Measurements from ENCODE around the gene TEAD4.
"Not testable (repeated sequence)": the region's sequence is repeated elsewhere in the genome, so short reads cannot be mapped to it uniquely, and the experiment has no call there.

The TEAD4 gene

GRCh38 chr12:3061501-3062215 is 102.5 kb downstream of the TEAD4 start:
- no peak for TF ChIP-seq EZH2phosphoT487 (IDR thresholded peaks at IDR 0.05; ENCODE audit: low read depth)
- TF ChIP-seq, protein P1, sequence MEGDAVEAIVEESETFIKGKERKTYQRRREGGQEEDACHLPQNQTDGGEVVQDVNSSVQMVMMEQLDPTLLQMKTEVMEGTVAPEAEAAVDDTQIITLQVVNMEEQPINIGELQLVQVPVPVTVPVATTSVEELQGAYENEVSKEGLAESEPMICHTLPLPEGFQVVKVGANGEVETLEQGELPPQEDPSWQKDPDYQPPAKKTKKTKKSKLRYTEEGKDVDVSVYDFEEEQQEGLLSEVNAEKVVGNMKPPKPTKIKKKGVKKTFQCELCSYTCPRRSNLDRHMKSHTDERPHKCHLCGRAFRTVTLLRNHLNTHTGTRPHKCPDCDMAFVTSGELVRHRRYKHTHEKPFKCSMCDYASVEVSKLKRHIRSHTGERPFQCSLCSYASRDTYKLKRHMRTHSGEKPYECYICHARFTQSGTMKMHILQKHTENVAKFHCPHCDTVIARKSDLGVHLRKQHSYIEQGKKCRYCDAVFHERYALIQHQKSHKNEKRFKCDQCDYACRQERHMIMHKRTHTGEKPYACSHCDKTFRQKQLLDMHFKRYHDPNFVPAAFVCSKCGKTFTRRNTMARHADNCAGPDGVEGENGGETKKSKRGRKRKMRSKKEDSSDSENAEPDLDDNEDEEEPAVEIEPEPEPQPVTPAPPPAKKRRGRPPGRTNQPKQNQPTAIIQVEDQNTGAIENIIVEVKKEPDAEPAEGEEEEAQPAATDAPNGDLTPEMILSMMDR (IDR thresholded peaks at IDR 0.05; ENCODE audit: low read depth, low read length): no peak
- Histone ChIP-seq H3K79me2 (ENCODE audit: low read length) (no peaks in the 10 kb centered on the region), H3K4me2 (ENCODE audit: low read length) (no peak overlapping the region), H3K27ac (ENCODE audit: low read length) (no peak overlapping the region), H3K4me3 (ENCODE audit: low read length) (no peak overlapping the region), H4K20me1 (ENCODE audit: insufficient read depth, low read length) (no peaks in the 10 kb centered on the region), H3K4me1 (ENCODE audit: low read length) (peaks cover 6% of the 10 kb centered on the region), H3K9me3 (ENCODE audit: insufficient read depth, low read length) (no peaks in the 10 kb centered on the region), H3K9ac (ENCODE audit: low read length) (no peak overlapping the region), H3K36me3 (replicated peaks; ENCODE audit: low read depth, low read length) (no peaks in the 10 kb centered on the region), H2AFZ (ENCODE audit: low read depth, low read length) (no peak overlapping the region), H3K27me3 (ENCODE audit: low read depth, low read length) (peaks cover 34% of the 10 kb centered on the region)

DNA sequence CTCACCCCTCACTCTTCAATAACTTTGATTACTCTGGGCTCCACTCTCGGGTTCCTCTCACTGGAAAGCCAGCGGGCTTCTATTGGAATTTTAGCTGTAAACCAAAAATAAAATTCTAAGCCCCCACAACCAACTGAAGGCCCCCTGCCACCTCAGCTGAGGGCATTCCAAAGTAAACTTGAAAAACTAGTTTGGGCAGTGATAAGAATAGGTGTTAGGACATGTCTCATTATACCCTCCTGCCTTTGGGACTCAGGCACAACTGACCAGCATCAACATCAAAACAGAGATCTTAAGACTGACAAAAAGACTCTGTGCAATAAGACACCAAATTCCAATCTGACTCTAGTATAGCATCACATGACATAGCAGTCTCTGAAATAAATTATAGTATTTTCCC is 106.1 kb downstream of the TEAD4 start:
- Histone ChIP-seq H3K4me3 (ENCODE audit: low read length) (no peak overlapping the region), H3K27ac (ENCODE audit: low read length) (no peak overlapping the region), H3K4me1 (ENCODE audit: low read length) (peaks cover 4% of the 10 kb centered on the region; the same call in 1 of the 2 replicates), H3K36me3 (replicated peaks; ENCODE audit: low read depth, low read length) (no peaks in the 10 kb centered on the region), H3K4me2 (ENCODE audit: low read length) (no peak overlapping the region), H3K9ac (ENCODE audit: low read length) (no peak overlapping the region), H2AFZ (ENCODE audit: low read depth, low read length) (no peak overlapping the region), H3K27me3 (ENCODE audit: low read depth, low read length) (peaks cover 50% of the 10 kb centered on the region), H4K20me1 (ENCODE audit: insufficient read depth, low read length) (no peaks in the 10 kb centered on the region), H3K79me2 (ENCODE audit: low read length) (no peaks in the 10 kb centered on the region), H3K9me3 (ENCODE audit: insufficient read depth, low read length) (no peaks in the 10 kb centered on the region)
- no peak for TF ChIP-seq EZH2phosphoT487 (IDR thresholded peaks at IDR 0.05; ENCODE audit: low read depth)
- TF ChIP-seq, protein P1 (IDR thresholded peaks at IDR 0.05; ENCODE audit: low read depth, low read length): no peak

GRCh38 chr12:3065846-3066245 is 106.6 kb downstream of the TEAD4 start:
- not testable (repeated sequence) for H3K79me2 ChIP-seq (ENCODE audit: low read length); H2AFZ ChIP-seq (ENCODE audit: low read depth, low read length); H3K36me3 ChIP-seq (replicated peaks; ENCODE audit: low read depth, low read length); H3K4me1 ChIP-seq (ENCODE audit: low read length); H3K27ac ChIP-seq (ENCODE audit: low read length); H3K9me3 ChIP-seq (ENCODE audit: insufficient read depth, low read length); H3K4me3 ChIP-seq (ENCODE audit: low read length); H3K9ac ChIP-seq (ENCODE audit: low read length); H4K20me1 ChIP-seq (ENCODE audit: insufficient read depth, low read length); H3K4me2 ChIP-seq (ENCODE audit: low read length)
- peaks cover 50% of the 10 kb centered on the region for H3K27me3 ChIP-seq (ENCODE audit: low read depth, low read length)

- Histone ChIP-seq H3K4me3 (ENCODE audit: low read length) (no peak overlapping the region), H2AFZ (ENCODE audit: low read depth, low read length) (no peak overlapping the region), H3K27me3 (ENCODE audit: low read depth, low read length) (peaks cover 32% of the 10 kb centered on the region), H3K9me3 (ENCODE audit: insufficient read depth, low read length) (no peaks in the 10 kb centered on the region), H4K20me1 (ENCODE audit: insufficient read depth, low read length) (no peaks in the 10 kb centered on the region), H3K36me3 (replicated peaks; ENCODE audit: low read depth, low read length) (no peaks in the 10 kb centered on the region), H3K4me1 (ENCODE audit: low read length) (no peaks in the 10 kb centered on the region), H3K4me2 (ENCODE audit: low read length) (no peak overlapping the region), H3K27ac (ENCODE audit: low read length) (no peak overlapping the region), H3K79me2 (ENCODE audit: low read length) (no peaks in the 10 kb centered on the region), H3K9ac (ENCODE audit: low read length) (no peak overlapping the region)
- no peak for TF ChIP-seq EZH2phosphoT487 (IDR thresholded peaks at IDR 0.05; ENCODE audit: low read depth)
- TF ChIP-seq, protein P1 (IDR thresholded peaks at IDR 0.05; ENCODE audit: low read depth, low read length): no peak
Observed at GRCh38 chr12:3069714-3070113, 110.5 kb downstream of the TEAD4 start.
